GM18517 (cell line): ENCODE results near the gene TEAD1.
A peak's percentile ranks its signal among the peaks of the same experiment; 100 is the strongest.

ENCODE experiments used
- ATAC-seq: cut with Tn5 transposase; IDR thresholded peaks from one replicate; pipeline ENCODE4 v1.9.1; 2021; ENCODE audit warnings: mild to moderate bottlenecking, moderate library complexity; ENCODE audit not compliant: unreplicated experiment

Gene TEAD1

GRCh38 chr11:12673924-12674570, at the start of gene TEAD1:
Gene TEAD1 (plus strand): TSS chr11:12674421.
- ATAC-seq = peak; percentile 82

DNA sequence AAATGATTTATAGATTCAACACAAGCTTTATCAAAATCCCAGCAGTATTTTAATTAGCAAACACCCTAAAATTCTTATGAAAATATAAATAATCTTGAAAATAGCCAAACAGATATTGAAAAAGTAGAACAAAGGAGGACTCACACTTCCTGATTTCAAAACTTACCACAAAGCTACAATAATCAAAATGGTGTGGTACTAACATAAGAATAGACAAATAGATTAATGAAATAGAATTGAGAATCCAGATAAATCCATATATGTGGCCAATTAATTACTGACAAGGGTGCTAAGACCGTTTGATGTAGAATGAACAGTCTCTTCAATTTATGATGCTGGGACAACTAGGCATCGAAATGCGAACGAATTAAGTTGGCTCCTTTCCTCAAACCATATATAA, 49.6 kb upstream of the TEAD1 start:
- no peak for ATAC-seq

GRCh38 chr11:12625438-12626071, 48.7 kb upstream of the TEAD1 start:
- no peak for ATAC-seq

DNA sequence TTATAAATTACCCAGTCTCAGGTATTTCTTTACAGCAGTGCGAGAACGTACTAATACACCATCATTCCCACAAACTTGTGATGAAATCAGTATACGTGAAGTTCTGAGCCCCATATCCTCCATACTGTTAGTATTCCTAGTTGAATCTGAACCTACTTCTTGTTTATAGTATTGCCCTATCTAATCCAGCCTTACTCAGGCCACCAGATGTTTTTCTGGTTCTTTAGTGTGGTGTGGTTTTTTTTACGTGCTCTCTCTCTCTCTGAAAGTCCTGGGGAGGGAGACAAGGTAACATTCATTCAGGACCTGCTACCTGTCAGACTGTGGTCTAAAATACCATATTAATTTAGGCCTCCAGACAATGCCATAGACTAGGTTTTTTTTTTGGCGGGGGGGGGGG, 47.6 kb upstream of the TEAD1 start:
- no peak for ATAC-seq

DNA sequence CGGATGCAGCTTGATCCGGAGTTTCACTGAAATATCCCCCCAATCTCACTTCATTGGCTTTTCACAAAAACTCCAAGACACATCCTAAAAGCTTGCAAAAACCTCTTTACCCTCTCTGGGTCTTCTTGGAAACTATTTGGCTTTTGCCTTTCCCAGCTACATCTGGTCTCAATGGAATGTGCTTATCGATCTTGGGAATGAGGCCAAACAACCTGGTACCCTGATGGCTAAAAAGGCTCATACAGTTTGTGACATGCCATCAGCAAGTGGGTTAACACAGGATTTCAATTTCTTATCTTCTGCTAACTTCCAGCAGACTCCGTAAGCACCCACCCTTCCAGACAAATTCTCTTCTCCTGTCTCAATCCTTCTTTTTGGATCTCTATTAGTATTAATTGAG, 45.9 kb upstream of the TEAD1 start:
- ATAC-seq = no peak

DNA sequence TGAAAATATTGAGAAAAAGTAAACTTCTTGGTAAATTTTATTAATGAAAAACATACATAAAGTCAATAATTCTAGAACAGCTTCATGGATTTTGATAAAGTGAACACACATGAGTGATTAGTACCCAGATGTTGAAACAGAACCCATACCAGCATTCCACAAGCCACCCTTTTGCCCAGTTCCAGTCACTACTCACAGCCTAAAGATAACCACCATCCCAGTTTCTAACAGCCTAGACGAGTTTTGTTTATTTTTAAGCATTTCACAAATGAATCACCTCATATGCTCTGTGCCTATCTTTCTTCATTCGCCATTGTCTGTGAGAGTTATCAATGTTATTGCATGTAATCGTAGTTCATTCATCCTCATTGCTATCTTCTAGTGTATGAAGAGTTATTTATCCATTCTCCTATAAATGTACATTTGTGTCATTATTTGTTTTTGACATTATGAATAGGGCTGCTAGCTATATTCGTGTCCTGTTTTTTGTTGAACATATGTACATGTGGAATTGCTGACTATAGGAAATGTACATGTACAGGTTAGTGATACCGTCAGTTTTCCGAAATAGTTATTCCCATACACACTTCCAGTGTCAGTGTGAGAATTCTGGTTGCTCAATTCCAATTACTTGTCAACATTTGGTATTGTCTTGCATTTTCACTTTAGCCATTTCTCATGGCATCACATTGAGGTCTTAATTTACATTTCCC, 44.5 kb upstream of the TEAD1 start:
- ATAC-seq = no peak

- ATAC-seq = no peak
Measured at GRCh38 chr11:12631651-12632050, 42.6 kb upstream of the TEAD1 start.

- no peak for ATAC-seq
Measured at GRCh38 chr11:12634329-12634728, 39.9 kb upstream of the TEAD1 start.

DNA sequence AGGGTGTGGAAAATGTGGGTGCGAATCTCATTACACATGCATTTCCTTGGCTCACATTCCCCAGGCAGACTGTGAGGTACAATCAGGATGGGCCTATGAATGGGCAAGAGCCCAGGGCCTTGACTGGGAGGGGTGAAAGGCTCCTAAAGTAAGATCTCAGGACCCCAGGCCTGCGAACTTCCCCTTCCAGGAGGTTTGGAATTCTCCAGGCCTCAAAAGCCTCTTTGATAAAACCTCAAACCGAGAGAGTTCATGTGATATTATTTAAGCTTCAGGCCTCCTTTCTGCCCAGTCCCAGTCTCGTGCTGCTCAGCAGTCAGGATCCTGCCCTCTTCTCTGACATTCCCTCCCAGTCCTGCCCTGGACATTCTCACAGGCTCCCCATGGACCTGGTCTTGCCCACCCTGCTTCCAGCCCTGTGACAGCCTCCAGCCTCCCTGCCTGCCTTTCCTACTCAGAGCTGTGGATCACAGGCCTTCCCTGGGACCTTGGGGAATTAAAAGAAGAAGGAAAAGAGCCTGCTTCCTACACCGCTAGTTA, 37.3 kb upstream of the TEAD1 start:
- no peak for ATAC-seq

- ATAC-seq = no peak
Measured at GRCh38 chr11:12639388-12639787, 34.8 kb upstream of the TEAD1 start.

DNA sequence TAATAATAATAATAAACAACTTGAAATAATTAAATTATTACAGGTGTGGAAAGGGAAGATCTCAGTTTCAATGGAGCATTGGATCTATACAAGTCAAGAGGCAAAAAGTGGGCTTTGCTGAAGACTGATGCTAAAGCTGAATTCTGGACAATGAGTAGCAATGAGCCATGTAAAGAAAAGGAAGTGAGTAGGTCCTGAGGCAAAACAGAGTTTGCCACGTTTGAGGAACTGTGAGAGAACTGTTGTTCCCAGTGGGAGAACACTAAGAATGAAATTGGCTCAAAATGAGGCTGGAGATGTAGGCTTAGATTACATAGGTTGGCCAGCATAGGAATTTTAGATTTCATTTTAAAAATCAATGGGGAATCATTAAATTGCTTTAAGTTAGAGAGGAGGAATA, 33.9 kb upstream of the TEAD1 start:
- no peak for ATAC-seq

GRCh38 chr11:12640926-12641849, 33.0 kb upstream of the TEAD1 start:
- ATAC-seq = no peak

DNA sequence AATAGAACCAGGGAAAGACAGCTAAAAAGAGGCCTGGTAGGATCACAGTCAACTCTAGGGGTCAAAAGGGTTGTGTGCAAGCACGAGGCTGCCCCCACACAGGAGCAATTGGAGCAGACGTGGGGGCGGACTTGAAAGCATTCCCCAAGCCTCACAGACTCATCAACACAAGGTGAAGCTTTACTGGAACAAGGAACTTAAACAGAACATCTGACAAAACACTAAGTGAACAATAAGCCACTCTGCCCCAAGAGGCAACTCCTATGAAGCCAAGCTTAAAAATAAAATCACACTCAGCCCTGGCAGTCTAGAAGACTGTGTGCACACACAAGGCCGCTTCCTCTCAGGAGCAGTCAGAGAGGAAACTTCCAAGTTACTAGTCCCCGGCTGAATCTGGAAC, 32.2 kb upstream of the TEAD1 start:
- no peak for ATAC-seq

GRCh38 chr11:12642806-12643428, 31.3 kb upstream of the TEAD1 start:
- no peak for ATAC-seq

DNA sequence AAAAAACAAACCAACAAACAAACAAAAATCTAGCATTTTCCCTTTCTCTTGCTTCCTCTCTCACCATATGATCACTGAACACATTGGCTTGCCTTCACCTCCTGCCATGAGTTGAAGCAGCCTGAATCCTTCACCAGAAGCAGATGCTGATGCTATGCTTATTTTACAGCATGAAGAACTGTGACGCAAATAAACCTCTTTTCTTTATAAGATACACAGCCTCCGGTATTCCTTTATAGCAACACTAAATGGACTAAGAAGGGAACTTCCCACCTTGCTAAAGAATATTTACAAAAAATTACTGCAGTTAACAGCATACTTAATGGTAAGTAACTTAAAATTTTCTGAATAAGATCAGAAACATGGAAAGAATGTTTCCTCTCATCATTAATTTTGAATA, 27.7 kb upstream of the TEAD1 start:
- no peak for ATAC-seq

DNA sequence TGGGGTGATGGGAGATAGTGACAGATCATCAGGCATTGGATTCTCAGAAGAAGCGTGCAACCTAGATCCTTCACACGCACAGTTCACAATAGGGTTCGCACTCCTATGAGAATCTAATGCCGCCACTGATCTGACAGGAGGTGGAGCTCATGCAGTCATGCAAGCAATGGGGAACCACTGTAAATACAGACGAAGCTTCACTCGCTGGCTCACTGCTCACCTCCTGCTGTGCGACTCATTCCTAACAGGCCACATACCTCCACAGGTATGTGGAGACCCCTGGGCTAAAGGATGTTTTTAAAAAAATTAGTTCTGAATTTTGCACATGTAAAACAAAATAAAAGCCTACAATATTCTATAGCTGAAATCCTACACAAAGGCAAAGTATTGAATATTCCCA, 20.5 kb upstream of the TEAD1 start:
- no peak for ATAC-seq

DNA sequence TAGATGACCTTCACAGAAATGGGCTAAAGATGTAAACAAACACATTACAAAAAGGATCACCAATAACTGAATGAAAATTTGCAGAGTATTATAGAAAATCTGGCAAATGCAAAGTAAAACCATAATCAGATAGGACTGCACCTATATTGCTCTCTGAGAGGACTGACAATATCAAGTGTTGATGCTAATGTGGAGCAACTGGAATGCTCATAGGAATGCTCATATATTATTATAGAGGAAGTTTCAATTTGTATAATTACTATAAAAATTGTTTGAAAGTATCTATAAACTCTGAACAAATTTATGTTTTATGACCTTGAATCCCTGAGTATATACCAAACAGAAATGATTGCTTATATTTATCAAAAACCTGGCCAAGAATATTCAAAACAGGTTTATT, 18.4 kb upstream of the TEAD1 start:
- ATAC-seq = no peak

DNA sequence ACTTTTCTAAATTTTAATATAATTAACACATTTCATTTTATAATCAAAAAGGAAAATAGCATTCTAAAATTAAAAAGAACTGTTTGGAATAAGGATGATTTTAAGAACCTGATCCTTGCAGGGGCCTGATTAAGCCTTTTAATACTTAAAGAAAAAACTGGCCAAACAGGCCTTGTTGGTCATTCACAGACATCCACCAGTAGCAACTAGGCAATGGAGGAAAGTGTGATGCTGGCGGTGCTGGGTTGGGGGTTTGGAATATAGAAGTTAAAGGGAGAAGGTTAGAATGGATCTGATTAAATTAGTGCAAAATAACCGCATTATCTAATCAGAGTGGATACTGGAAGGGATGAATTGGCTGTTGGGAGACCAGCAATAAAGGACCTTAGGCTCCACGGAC, 16.9 kb upstream of the TEAD1 start:
- ATAC-seq = no peak

GRCh38 chr11:12657981-12658380, 16.2 kb upstream of the TEAD1 start:
- ATAC-seq = no peak

- ATAC-seq = no peak
Measured at GRCh38 chr11:12662101-12662689, 12.0 kb upstream of the TEAD1 start.
